A549 (cell line): ENCODE data around the gene COL5A1.

Experiments used
- EP300 ChIP-seq, 2 experiments: fragments of >200 bp; sonication (Bioruptor Twin); formaldehyde crosslinking; IDR thresholded peaks; 2 replicates in 1 of 2; 3 replicates in 1 of 2; pipeline ENCODE4 v1.6.1; 2016 to 2017
- HDAC2 ChIP-seq: fragments of 200-600 bp; sonication (generic); IDR thresholded peaks from 2 replicates; pipeline ENCODE4 v1.6.1; 2016
- MAFK ChIP-seq: fragments of 450-650 bp; IDR thresholded peaks from 2 replicates; pipeline ENCODE4 v1.6.1; 2014; ENCODE audit not compliant: partially characterized antibody
- POLR2A ChIP-seq: IDR thresholded peaks from 2 replicates; pipeline ENCODE4 v1.6.1; 2012; ENCODE audit warnings: mild to moderate bottlenecking, low read length
- ZC3H11A ChIP-seq: fragments of 450-650 bp; IDR thresholded peaks from 2 replicates; pipeline ENCODE4 v1.6.1; 2014; ENCODE audit warnings: antibody characterized with exemption, mild to moderate bottlenecking
- TF ChIP-seq, protein P1 (sequence below): fragments of >200 bp; sonication (Bioruptor Twin); formaldehyde crosslinking; IDR thresholded peaks from 3 replicates; pipeline ENCODE4 v1.5.1; 2016
- TF ChIP-seq, protein P2 (sequence below): IDR thresholded peaks from 2 replicates; pipeline ENCODE4 v1.6.1; 2012; ENCODE audit warnings: low read depth, borderline replicate concordance
- TF ChIP-seq, protein P3 (sequence below): fragments of 200-600 bp; sonication (generic); IDR thresholded peaks from 2 replicates; pipeline ENCODE4 v1.6.1; 2016; ENCODE audit warnings: antibody characterized with exemption, mild to moderate bottlenecking, moderate library complexity

DNA sequence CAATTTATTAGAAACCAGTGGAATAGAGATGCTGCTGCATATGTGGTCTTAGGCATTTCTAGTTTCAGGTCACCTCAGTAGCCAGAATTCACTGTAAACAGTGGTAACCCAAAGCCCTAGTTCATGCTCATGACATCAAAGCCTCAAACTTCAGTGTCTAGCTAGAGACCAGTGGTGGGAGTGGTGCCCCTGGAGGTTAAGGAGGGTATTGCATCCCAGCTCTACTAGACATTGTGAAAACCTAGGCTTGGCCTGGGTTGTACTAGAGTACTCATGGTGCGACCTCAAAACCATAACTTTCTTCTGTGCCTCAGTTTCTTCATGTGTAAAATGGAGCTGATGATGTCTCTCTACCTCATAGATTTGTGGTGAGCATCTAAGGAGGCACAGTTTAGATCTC is 18.8 kb downstream of the COL5A1 start:
- TF ChIP-seq, protein P1, sequence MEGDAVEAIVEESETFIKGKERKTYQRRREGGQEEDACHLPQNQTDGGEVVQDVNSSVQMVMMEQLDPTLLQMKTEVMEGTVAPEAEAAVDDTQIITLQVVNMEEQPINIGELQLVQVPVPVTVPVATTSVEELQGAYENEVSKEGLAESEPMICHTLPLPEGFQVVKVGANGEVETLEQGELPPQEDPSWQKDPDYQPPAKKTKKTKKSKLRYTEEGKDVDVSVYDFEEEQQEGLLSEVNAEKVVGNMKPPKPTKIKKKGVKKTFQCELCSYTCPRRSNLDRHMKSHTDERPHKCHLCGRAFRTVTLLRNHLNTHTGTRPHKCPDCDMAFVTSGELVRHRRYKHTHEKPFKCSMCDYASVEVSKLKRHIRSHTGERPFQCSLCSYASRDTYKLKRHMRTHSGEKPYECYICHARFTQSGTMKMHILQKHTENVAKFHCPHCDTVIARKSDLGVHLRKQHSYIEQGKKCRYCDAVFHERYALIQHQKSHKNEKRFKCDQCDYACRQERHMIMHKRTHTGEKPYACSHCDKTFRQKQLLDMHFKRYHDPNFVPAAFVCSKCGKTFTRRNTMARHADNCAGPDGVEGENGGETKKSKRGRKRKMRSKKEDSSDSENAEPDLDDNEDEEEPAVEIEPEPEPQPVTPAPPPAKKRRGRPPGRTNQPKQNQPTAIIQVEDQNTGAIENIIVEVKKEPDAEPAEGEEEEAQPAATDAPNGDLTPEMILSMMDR, result peak; percentile 20; the same call in 1 of the 3 replicates
- no peak for TF ChIP-seq POLR2A
- no peak for TF ChIP-seq ZC3H11A
- no peak for TF ChIP-seq MAFK
- TF ChIP-seq HDAC2, result no peak
- TF ChIP-seq, protein P2, sequence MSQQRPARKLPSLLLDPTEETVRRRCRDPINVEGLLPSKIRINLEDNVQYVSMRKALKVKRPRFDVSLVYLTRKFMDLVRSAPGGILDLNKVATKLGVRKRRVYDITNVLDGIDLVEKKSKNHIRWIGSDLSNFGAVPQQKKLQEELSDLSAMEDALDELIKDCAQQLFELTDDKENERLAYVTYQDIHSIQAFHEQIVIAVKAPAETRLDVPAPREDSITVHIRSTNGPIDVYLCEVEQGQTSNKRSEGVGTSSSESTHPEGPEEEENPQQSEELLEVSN, result no peak
- TF ChIP-seq EP300 (IDR thresholded peaks at IDR 0.05), result no peak
- TF ChIP-seq, protein P3, sequence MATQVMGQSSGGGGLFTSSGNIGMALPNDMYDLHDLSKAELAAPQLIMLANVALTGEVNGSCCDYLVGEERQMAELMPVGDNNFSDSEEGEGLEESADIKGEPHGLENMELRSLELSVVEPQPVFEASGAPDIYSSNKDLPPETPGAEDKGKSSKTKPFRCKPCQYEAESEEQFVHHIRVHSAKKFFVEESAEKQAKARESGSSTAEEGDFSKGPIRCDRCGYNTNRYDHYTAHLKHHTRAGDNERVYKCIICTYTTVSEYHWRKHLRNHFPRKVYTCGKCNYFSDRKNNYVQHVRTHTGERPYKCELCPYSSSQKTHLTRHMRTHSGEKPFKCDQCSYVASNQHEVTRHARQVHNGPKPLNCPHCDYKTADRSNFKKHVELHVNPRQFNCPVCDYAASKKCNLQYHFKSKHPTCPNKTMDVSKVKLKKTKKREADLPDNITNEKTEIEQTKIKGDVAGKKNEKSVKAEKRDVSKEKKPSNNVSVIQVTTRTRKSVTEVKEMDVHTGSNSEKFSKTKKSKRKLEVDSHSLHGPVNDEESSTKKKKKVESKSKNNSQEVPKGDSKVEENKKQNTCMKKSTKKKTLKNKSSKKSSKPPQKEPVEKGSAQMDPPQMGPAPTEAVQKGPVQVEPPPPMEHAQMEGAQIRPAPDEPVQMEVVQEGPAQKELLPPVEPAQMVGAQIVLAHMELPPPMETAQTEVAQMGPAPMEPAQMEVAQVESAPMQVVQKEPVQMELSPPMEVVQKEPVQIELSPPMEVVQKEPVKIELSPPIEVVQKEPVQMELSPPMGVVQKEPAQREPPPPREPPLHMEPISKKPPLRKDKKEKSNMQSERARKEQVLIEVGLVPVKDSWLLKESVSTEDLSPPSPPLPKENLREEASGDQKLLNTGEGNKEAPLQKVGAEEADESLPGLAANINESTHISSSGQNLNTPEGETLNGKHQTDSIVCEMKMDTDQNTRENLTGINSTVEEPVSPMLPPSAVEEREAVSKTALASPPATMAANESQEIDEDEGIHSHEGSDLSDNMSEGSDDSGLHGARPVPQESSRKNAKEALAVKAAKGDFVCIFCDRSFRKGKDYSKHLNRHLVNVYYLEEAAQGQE, result no peak
